Measurements from ENCODE around the gene PTGIR.

The PTGIR gene

GRCh38 chr19:46609511-46610412 lies 15.1 kb downstream of the PTGIR start:
- DNase-seq (ENCODE audit: extremely low spot score): no peak
- CTCF ChIA-PET: interaction anchor here (0.7 to 3.2 kb wide), 3 partner anchors 9 to 90 kb away, joined by 3 to 19 read pairs (median 3); partner anchors contain the start of genes CALM3 and DACT3
- TF ChIP-seq LEF1 (IDR thresholded peaks at IDR 0.05; ENCODE audit: borderline replicate concordance) (no peak), ELF4 (IDR thresholded peaks at IDR 0.05) (no peak), BHLHE40 (IDR thresholded peaks at IDR 0.05; ENCODE audit: borderline replicate concordance) (no peak), CTBP1 (IDR thresholded peaks at IDR 0.05; ENCODE audit: borderline replicate concordance) (no peak), SP1 (IDR thresholded peaks at IDR 0.05) (no peak), FOXA1 (IDR thresholded peaks at IDR 0.05) (no peak), ARNT (IDR thresholded peaks at IDR 0.05) (no peak)
- TF ChIP-seq, protein P1, sequence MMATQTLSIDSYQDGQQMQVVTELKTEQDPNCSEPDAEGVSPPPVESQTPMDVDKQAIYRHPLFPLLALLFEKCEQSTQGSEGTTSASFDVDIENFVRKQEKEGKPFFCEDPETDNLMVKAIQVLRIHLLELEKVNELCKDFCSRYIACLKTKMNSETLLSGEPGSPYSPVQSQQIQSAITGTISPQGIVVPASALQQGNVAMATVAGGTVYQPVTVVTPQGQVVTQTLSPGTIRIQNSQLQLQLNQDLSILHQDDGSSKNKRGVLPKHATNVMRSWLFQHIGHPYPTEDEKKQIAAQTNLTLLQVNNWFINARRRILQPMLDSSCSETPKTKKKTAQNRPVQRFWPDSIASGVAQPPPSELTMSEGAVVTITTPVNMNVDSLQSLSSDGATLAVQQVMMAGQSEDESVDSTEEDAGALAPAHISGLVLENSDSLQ (IDR thresholded peaks at IDR 0.05): no peak
- POLR2A ChIA-PET: interaction anchor here (5.7 kb wide), 1 partner anchor 9 kb away, joined by 40 read pairs; the partner anchor contains the start of gene CALM3

- no peak for TF ChIP-seq ELF4 (IDR thresholded peaks at IDR 0.05)
- no peak for TF ChIP-seq NFRKB (IDR thresholded peaks at IDR 0.05)
- no peak for TF ChIP-seq TARDBP (IDR thresholded peaks at IDR 0.05)
- no peak for TF ChIP-seq ARNT (IDR thresholded peaks at IDR 0.05)
- no peak for TF ChIP-seq LEF1 (IDR thresholded peaks at IDR 0.05; ENCODE audit: borderline replicate concordance)
- TF ChIP-seq ZNF384 (IDR thresholded peaks at IDR 0.05): no peak
- TF ChIP-seq BHLHE40 (IDR thresholded peaks at IDR 0.05; ENCODE audit: borderline replicate concordance): no peak
- TF ChIP-seq SUZ12 (IDR thresholded peaks at IDR 0.05): no peak
- no peak for TF ChIP-seq L3MBTL2 (conservative IDR thresholded peaks at IDR 0.05)
- TF ChIP-seq SP1 (IDR thresholded peaks at IDR 0.05): no peak
- no peak for TF ChIP-seq FOXK2 (IDR thresholded peaks at IDR 0.05)
- TF ChIP-seq, protein P1 (IDR thresholded peaks at IDR 0.05): no peak
- no peak for TF ChIP-seq HDGF (IDR thresholded peaks at IDR 0.05; ENCODE audit: borderline replicate concordance)
- no peak for TF ChIP-seq FOXM1 (IDR thresholded peaks at IDR 0.05; ENCODE audit: borderline replicate concordance)
- no peak for TF ChIP-seq CTBP1 (IDR thresholded peaks at IDR 0.05; ENCODE audit: borderline replicate concordance)
- no peak for TF ChIP-seq FOXA1 (IDR thresholded peaks at IDR 0.05)
- DNase-seq (ENCODE audit: extremely low spot score): peak; percentile 2
- CTCF ChIA-PET: interaction anchor here (0.7 kb wide), 1 partner anchor 9 kb away, joined by 3 read pairs; no protein-coding TSS in a partner anchor
- POLR2A ChIA-PET: interaction anchor here (5.7 kb wide), 1 partner anchor 8 kb away, joined by 40 read pairs; the partner anchor contains the start of gene CALM3
Measured at GRCh38 chr19:46608581-46609345, 16.1 kb downstream of the PTGIR start.

DNA sequence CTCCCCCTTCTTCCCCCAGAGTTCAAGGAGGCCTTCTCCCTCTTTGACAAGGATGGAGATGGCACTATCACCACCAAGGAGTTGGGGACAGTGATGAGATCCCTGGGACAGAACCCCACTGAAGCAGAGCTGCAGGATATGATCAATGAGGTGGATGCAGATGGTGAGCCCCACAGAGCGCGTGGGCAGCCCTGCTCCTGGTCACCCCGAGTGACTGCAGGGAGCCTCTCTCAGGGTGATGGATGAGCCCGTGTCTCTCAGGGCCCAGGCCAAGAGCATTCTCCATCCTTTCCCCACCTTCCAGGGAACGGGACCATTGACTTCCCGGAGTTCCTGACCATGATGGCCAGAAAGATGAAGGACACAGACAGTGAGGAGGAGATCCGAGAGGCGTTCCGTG lies 16.7 kb downstream of the PTGIR start:
- POLR2A ChIA-PET: interaction anchor here (5.7 kb wide), 1 partner anchor 7 kb away, joined by 40 read pairs; the partner anchor contains the start of gene CALM3
- CTCF ChIA-PET: interaction anchor here (0.7 kb wide), 1 partner anchor 9 kb away, joined by 3 read pairs; no protein-coding TSS in a partner anchor
- no peak for DNase-seq (ENCODE audit: extremely low spot score)
- TF ChIP-seq, protein P1 (IDR thresholded peaks at IDR 0.05): no peak
- no peak for TF ChIP-seq ELF4 (IDR thresholded peaks at IDR 0.05)
- no peak for TF ChIP-seq FOXK2 (IDR thresholded peaks at IDR 0.05)
- no peak for TF ChIP-seq NFRKB (IDR thresholded peaks at IDR 0.05)
- TF ChIP-seq L3MBTL2 (conservative IDR thresholded peaks at IDR 0.05): no peak
- no peak for TF ChIP-seq ARNT (IDR thresholded peaks at IDR 0.05)
- TF ChIP-seq TARDBP (IDR thresholded peaks at IDR 0.05): no peak
- TF ChIP-seq FOXM1 (IDR thresholded peaks at IDR 0.05; ENCODE audit: borderline replicate concordance): no peak
- no peak for TF ChIP-seq BHLHE40 (IDR thresholded peaks at IDR 0.05; ENCODE audit: borderline replicate concordance)
- no peak for TF ChIP-seq LEF1 (IDR thresholded peaks at IDR 0.05; ENCODE audit: borderline replicate concordance)
- TF ChIP-seq HDGF (IDR thresholded peaks at IDR 0.05; ENCODE audit: borderline replicate concordance): no peak
- no peak for TF ChIP-seq SP1 (IDR thresholded peaks at IDR 0.05)
- TF ChIP-seq ZNF384 (IDR thresholded peaks at IDR 0.05): no peak
- no peak for TF ChIP-seq FOXA1 (IDR thresholded peaks at IDR 0.05)
- no peak for TF ChIP-seq CTBP1 (IDR thresholded peaks at IDR 0.05; ENCODE audit: borderline replicate concordance)
- no peak for TF ChIP-seq SUZ12 (IDR thresholded peaks at IDR 0.05)

DNA sequence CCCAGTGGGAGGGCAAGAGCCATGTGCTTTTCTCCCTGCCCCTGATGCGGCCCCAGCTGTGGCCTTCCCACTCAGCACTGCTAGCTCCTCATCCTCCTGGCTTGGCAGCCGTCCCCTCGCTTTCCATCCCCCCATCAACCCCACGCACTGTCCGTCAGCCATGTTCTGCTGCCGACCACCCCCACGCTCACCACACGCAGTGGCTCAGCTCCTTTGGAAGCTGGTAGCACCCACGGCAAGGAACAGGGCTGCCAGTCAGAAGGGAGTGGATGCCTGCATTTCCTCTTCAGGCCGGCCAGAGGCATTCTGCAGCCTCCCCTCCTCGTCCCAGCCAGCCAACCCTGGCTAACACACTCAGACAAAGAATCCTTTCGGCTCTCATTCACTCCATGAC lies 17.4 kb downstream of the PTGIR start:
- ChIA-PET POLR2A (no interaction called here), CTCF (no interaction called here)
- no peak for DNase-seq (ENCODE audit: extremely low spot score)
- TF ChIP-seq ARNT (IDR thresholded peaks at IDR 0.05) (no peak), HDGF (IDR thresholded peaks at IDR 0.05; ENCODE audit: borderline replicate concordance) (no peak), FOXA1 (IDR thresholded peaks at IDR 0.05) (no peak), FOXK2 (IDR thresholded peaks at IDR 0.05) (no peak), BHLHE40 (IDR thresholded peaks at IDR 0.05; ENCODE audit: borderline replicate concordance) (no peak), SP1 (IDR thresholded peaks at IDR 0.05) (no peak), LEF1 (IDR thresholded peaks at IDR 0.05; ENCODE audit: borderline replicate concordance) (no peak), ELF4 (IDR thresholded peaks at IDR 0.05) (no peak), FOXM1 (IDR thresholded peaks at IDR 0.05; ENCODE audit: borderline replicate concordance) (no peak), TARDBP (IDR thresholded peaks at IDR 0.05) (no peak), ZNF384 (IDR thresholded peaks at IDR 0.05) (no peak), NFRKB (IDR thresholded peaks at IDR 0.05) (no peak), SUZ12 (IDR thresholded peaks at IDR 0.05) (no peak), L3MBTL2 (conservative IDR thresholded peaks at IDR 0.05) (no peak)
- TF ChIP-seq, protein P1 (IDR thresholded peaks at IDR 0.05): no peak

Data from HEK293T (cell line).